Calu3 (cell line): ENCODE results near the gene GRIK2. TPM values are rescaled to one million over a fixed set of nuclear protein-coding genes. Genes with fewer than 3 reads are reported as not detected.

Experiments used
- BruUV-seq: library from RNA; stranded (reverse); fragments of 400-500 nt; replicated peaks from 2 replicates; lab custom pipeline; 2021; lab: Mats Ljungman, UMichigan
- CTCF ChIA-PET: fragments of 300-600 bp; sonication (Branson Sonifier 250); formaldehyde crosslinking; loops from one replicate; lab custom pipeline; 2022; ENCODE audit warnings: antibody characterized with exemption; lab: Charles Lee
- DNase-seq: peaks from one replicate; pipeline ENCODE4 v3.0.0; 2022
- H3K27ac Mint-ChIP-seq: one replicate; pipeline ENCODE4 v1.8.0; 2022; ENCODE audit warnings: mixed read lengths; ENCODE audit not compliant: unreplicated experiment
- H3K27me3 Mint-ChIP-seq: one replicate; pipeline ENCODE4 v1.8.0; 2022; ENCODE audit warnings: mixed read lengths; ENCODE audit not compliant: unreplicated experiment
- H3K36me3 Mint-ChIP-seq: one replicate; pipeline ENCODE4 v1.8.0; 2022; ENCODE audit warnings: mild to moderate bottlenecking, moderate library complexity, mixed read lengths; ENCODE audit not compliant: insufficient read depth, unreplicated experiment
- H3K4me1 Mint-ChIP-seq: one replicate; pipeline ENCODE4 v1.8.0; 2022; ENCODE audit warnings: mild to moderate bottlenecking, low read depth, mixed read lengths; ENCODE audit not compliant: unreplicated experiment
- H3K4me3 Mint-ChIP-seq: one replicate; pipeline ENCODE4 v1.8.0; 2022; ENCODE audit warnings: mild to moderate bottlenecking, low read depth, moderate library complexity, mixed read lengths; ENCODE audit not compliant: unreplicated experiment
- H3K9me3 Mint-ChIP-seq: one replicate; pipeline ENCODE4 v1.8.0; 2022; ENCODE audit warnings: low read depth, mixed read lengths; ENCODE audit not compliant: unreplicated experiment
- intact Hi-C: fragments of 100-400 bp; cut with micrococcal nuclease; formaldehyde crosslinking; loops from one replicate; pipeline ENCODE4 v1.10.0; 2022; ENCODE audit not compliant: unreplicated experiment
- total RNA-seq: library from RNA; stranded (reverse); gene quantifications from 2 replicates; pipeline ENCODE4 v1.2.3, GENCODE V29; 2022
- TF ChIP-seq, protein P1 (sequence below): fragments of 200-600 bp; IDR thresholded peaks from one replicate; pipeline ENCODE4 v1.8.0; 2022; ENCODE audit warnings: antibody characterized with exemption; ENCODE audit not compliant: unreplicated experiment

GRIK2 gene
- total RNA-seq, 1 experiment from 2014 or later: 3.3 TPM

DNA sequence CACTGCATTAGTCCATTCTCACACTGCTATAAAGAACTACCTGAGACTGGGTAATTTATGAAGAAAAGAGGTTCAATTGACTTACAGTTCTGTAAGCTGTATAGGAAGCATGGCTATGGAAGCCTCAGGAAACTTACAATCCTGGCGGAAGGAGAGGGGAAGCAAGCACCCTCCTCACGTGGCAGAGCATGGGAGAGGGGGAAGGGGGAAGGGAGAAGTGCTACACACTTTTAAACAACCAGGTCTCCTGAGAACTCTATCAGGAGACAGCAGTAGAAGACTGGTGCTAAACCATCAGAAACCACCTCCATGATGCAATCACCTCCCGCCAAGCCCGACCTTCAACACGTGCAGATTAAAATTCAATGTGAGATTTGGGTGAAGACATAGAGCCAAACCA is 494.0 kb downstream of the GRIK2 start:
- intact Hi-C loops: no loop called here
- BruUV-seq: no TSS peak
- TF ChIP-seq, protein P1, sequence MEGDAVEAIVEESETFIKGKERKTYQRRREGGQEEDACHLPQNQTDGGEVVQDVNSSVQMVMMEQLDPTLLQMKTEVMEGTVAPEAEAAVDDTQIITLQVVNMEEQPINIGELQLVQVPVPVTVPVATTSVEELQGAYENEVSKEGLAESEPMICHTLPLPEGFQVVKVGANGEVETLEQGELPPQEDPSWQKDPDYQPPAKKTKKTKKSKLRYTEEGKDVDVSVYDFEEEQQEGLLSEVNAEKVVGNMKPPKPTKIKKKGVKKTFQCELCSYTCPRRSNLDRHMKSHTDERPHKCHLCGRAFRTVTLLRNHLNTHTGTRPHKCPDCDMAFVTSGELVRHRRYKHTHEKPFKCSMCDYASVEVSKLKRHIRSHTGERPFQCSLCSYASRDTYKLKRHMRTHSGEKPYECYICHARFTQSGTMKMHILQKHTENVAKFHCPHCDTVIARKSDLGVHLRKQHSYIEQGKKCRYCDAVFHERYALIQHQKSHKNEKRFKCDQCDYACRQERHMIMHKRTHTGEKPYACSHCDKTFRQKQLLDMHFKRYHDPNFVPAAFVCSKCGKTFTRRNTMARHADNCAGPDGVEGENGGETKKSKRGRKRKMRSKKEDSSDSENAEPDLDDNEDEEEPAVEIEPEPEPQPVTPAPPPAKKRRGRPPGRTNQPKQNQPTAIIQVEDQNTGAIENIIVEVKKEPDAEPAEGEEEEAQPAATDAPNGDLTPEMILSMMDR: no peak
- Mint-ChIP-seq H3K27me3 (no peaks in the 10 kb centered on the region), H3K27ac (no peak overlapping the region), H3K4me1 (peaks cover 12% of the 10 kb centered on the region), H3K4me3 (no peak overlapping the region), H3K9me3 (no peaks in the 10 kb centered on the region), H3K36me3 (no peaks in the 10 kb centered on the region)
- CTCF ChIA-PET: no interaction called here
- no peak for DNase-seq

DNA sequence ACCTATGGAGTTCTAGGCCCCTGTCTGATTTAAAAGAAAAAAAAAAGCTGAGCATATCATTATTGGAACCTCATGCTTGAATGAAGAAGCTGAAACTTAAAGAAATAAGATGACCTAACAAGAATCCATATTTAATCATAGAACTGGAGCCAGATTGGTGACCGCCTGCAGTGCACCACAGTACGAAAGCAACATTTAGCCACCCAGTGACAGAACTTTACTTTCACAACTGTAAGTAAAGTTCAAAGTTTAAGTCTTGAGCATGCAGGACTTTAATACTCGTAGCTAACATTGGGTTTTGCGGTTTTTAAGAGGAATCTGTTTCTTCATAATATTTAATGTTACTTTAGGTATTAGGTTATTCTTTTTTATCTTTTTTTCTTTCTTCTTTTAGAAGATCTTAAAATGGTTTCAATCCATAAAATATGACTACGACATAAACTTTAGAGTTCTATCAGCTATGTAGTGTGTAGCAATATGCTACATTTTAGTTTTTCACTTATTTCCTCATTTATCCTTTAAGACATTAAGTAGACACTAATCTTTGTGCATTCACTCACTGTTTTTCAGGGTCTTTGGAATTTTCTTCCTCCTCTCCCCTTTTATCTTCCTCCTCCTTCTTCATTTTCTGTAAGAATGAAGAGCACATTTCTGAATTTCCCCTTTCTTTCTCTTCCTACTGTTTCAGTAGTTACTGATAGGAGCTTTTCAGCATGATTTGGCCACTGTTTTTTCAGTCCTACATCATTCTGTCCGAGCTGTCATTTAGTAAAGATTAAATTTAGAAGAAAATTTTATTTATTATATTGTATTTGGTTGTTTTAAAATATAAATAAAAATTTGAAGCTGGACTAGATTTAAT is 514.1 kb downstream of the GRIK2 start:
- no peaks in the 10 kb centered on the region for H3K4me1 Mint-ChIP-seq
- no peak for DNase-seq
- intact Hi-C loops: no loop called here
- CTCF ChIA-PET: no interaction called here
- H3K9me3 Mint-ChIP-seq: no peaks in the 10 kb centered on the region
- H3K36me3 Mint-ChIP-seq: no peaks in the 10 kb centered on the region
- H3K4me3 Mint-ChIP-seq: no peak overlapping the region
- TF ChIP-seq, protein P1: no peak
- H3K27ac Mint-ChIP-seq: no peak overlapping the region
- H3K27me3 Mint-ChIP-seq: no peaks in the 10 kb centered on the region
- BruUV-seq: no TSS peak

DNA sequence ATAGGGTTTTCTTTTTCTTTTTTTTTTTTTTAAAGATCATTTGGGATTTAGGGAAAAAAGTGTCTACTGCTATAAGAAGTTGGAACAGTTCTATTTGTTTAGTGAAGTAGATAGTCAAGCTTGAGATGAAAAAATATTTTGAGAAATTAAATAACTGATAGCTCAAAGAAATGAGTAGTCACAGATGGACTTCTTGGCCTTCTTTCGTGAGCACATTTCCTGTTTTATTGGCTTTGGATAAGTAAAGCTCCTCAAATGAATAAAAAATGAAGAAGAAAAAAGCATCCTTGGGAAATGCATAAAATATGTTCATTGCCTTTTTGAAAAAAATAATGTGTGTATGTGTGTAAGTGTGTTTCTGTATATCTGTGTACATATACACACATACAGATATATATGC is 515.9 kb downstream of the GRIK2 start:
- no peaks in the 10 kb centered on the region for H3K27me3 Mint-ChIP-seq
- no peaks in the 10 kb centered on the region for H3K4me1 Mint-ChIP-seq
- intact Hi-C loops: no loop called here
- TF ChIP-seq, protein P1: no peak
- DNase-seq: no peak
- no TSS peak for BruUV-seq
- no peaks in the 10 kb centered on the region for H3K36me3 Mint-ChIP-seq
- no peak overlapping the region for H3K27ac Mint-ChIP-seq
- no peak overlapping the region for H3K4me3 Mint-ChIP-seq
- H3K9me3 Mint-ChIP-seq: no peaks in the 10 kb centered on the region
- CTCF ChIA-PET: no interaction called here

DNA sequence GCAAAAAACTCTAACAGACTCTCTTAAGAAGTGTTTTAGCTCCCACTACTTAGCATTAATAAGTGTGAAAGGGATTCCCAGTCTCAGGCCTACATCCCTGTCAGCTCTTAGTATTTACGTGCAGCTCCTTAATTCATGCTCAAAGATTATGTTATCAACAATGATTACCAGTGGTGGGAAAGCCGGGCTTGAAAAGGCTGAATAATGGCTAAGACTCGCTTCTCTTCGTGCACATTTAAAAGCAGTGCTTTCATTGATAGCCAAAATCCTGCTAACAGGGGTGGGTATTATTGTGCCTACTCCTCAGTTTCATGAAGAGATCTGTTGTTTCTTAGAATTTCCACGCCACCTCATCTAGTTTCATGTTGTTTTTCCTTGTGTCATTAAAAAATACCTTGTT is 518.8 kb downstream of the GRIK2 start:
- H3K27me3 Mint-ChIP-seq: no peaks in the 10 kb centered on the region
- H3K9me3 Mint-ChIP-seq: no peaks in the 10 kb centered on the region
- intact Hi-C loops: no loop called here
- H3K36me3 Mint-ChIP-seq: no peaks in the 10 kb centered on the region
- H3K27ac Mint-ChIP-seq: no peak overlapping the region
- BruUV-seq: no TSS peak
- H3K4me1 Mint-ChIP-seq: no peaks in the 10 kb centered on the region
- CTCF ChIA-PET: no interaction called here
- no peak overlapping the region for H3K4me3 Mint-ChIP-seq
- TF ChIP-seq, protein P1: no peak
- no peak for DNase-seq
